Small intestine (tissue), 7 donors: ENCODE measurements around the gene CHRNB1. TPM values are rescaled to one million over a fixed set of nuclear protein-coding genes. Genes with fewer than 3 reads are reported as not detected.

Experiments
- DNase-seq, 2 donors: peaks; one replicate each; pipeline versions ENCODE4 v3.0.0 to v3.0.0-alpha.2; 2013
- FAIRE-seq: peaks from 2 replicates; lab custom pipeline; 2012; peaks lifted over from hg19 to GRCh38; lab: Jason Lieb, UNC
- H3K27ac ChIP-seq, 3 donors: one replicate each; pipeline ENCODE4 v1.5.1; 2013; ENCODE audit warnings: low read length in 2 of 3, mild to moderate bottlenecking in 2 of 3, control low read depth in 1 of 3, inconsistent platforms in 1 of 3, low read depth in 1 of 3, moderate library complexity in 1 of 3
- H3K27me3 ChIP-seq, 3 donors: one replicate each; pipeline ENCODE4 v1.6.1; 2013; ENCODE audit warnings: low read length in 3 of 3, inconsistent platforms in 1 of 3; ENCODE audit not compliant: control insufficient read depth in 3 of 3, insufficient read depth in 3 of 3
- H3K36me3 ChIP-seq, 3 donors: one replicate each; pipeline ENCODE4 v1.6.1; 2013; ENCODE audit warnings: low read length in 3 of 3, inconsistent platforms in 1 of 3, low read depth in 1 of 3, mild to moderate bottlenecking in 1 of 3, moderate library complexity in 1 of 3; ENCODE audit not compliant: control insufficient read depth in 3 of 3, insufficient read depth in 2 of 3
- H3K4me1 ChIP-seq, 3 donors: one replicate each; pipeline ENCODE4 v1.6.1; 2013; ENCODE audit warnings: low read length in 2 of 3, inconsistent platforms in 1 of 3, low read depth in 1 of 3, mild to moderate bottlenecking in 1 of 3, moderate library complexity in 1 of 3; ENCODE audit not compliant: control insufficient read depth in 3 of 3, insufficient read depth in 2 of 3
- H3K4me3 ChIP-seq, 3 donors: one replicate each; pipeline ENCODE4 v1.5.1; 2013; ENCODE audit warnings: low read length in 3 of 3, control low read depth in 1 of 3, inconsistent platforms in 1 of 3, low read depth in 1 of 3, mild to moderate bottlenecking in 1 of 3, moderate library complexity in 1 of 3
- H3K9me3 ChIP-seq, 2 donors: one replicate each; pipeline ENCODE4 v1.6.1; 2013; ENCODE audit warnings: low read depth in 1 of 2, low read length in 1 of 2; ENCODE audit not compliant: control insufficient read depth in 2 of 2, insufficient read depth in 1 of 2
- WGBS, 3 donors: extraction: QIAGEN DNeasy Blood & Tissue Kit; methylation state at CpG; one replicate each; pipeline ENCODE4 v1.1.7; 2013; 5-methylcytosine and 5-hydroxymethylcytosine counted together
- polyA plus RNA-seq, 4 donors: library from polyadenylated mRNA; stranded (reverse) in 3 of 4; unstranded in 1 of 4; fragments of 200-250 nt in 3 of 4; fragments of 120-200 nt in 1 of 4; gene quantifications; one replicate each; pipeline versions ENCODE4 v1.2.1 to v1.2.3, GENCODE V29; 2013
- donor health status: healthy with polysubstance abuse.
- donor health status: control.
- donor health status: control.
- donor health status: Bipolar disorder and iron deficiency.
- donor health status: healthy.

The CHRNB1 gene
- polyA plus RNA-seq, 4 donors: 8.4 to 11.9 (median 10.4) TPM

DNA sequence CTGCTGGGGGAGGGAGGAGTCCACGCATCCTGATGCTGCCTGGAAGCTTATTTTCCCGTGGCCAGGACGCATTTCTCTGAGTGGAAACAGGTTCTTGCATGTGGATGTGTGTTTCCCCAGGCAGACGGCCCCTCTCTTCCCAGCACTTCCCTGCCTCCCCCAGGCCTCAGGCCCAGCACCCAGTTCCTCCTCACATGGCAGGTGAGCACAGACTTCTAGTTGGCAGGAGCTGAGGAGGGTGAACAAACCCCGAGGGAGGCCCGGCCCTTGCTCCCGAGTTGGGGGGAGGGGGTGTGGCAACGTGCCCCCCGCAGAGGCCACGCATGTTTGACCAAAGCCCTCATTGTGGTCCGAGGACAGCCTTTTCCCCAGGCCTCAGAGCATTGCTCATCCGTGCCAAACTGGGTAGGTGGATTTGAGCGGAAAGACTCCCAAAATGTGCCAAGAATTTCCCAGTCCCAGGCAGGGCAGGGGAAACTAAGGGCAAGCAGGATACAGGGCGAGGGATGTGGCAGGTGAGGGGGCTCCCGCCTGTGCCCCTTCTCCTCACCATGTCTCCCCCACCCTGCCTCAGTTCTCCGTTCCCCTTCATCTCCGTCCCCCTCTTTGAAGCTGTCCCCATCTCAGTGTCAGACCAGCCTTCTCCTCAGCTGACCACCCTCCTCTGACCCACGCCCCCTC, 26.2 kb upstream of the CHRNB1 start:
- Histone ChIP-seq H3K9me3 (no peaks in the 10 kb centered on the region), H3K4me1 (no peaks in the 10 kb centered on the region), H3K36me3 (peaks cover 0 to 7% (median 0%) of the 10 kb centered on the region in 3 donors), H3K4me3 (no peak overlapping the region), H3K27ac (no peak overlapping the region), H3K27me3 (peaks cover 0 to 7% (median 0%) of the 10 kb centered on the region in 3 donors)
- WGBS, 3 donors: 60 to 68% (median 66%) methylated on average over 17 to 18 of the region's 18 CpGs
- FAIRE-seq (no peak), DNase-seq (no peak)

GRCh38 chr17:7419819-7420610, 24.8 kb upstream of the CHRNB1 start, which contains the start of gene SPEM1:
SPEM1 (plus strand) TSS chr17:7420324; CDS start chr17:7420385, 61 bp downstream.
- H3K4me3 ChIP-seq: no peak within 1 kb of the TSS
- WGBS, 3 donors: 80 to 84% (median 82%) methylated on average over 17 of the region's 17 CpGs
- peaks cover 0 to 7% (median 0%) of the 10 kb centered on the region in 3 donors for H3K27me3 ChIP-seq
- peaks cover 0 to 2% (median 0%) of the 10 kb centered on the region in 3 donors for H3K36me3 ChIP-seq
- no peak for FAIRE-seq
- H3K9me3 ChIP-seq: no peaks in the 10 kb centered on the region
- H3K27ac ChIP-seq: no peak within 1 kb of the TSS
- H3K4me1 ChIP-seq: no peaks in the 10 kb centered on the region
- DNase-seq: no peak

DNA sequence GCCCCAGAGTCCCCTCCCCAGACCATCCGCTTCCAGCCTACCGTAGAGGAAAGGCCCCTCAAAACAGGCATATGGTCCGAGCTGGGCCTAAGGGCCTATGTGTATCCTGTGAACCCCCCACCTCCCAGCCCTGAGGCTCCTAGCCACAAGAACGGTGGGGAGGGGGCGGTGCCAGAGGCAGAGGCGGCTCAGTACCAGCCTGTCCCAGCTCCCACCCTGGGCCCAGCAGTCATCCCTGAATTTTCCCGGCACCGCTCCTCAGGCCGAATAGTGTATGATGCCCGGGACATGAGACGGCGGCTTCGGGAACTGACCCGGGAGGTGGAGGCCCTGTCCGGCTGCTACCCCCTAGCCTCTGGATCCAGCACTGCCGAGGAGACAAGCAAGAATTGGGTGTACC, 23.7 kb upstream of the CHRNB1 start:
- Histone ChIP-seq H3K9me3 (no peaks in the 10 kb centered on the region), H3K4me1 (no peaks in the 10 kb centered on the region), H3K36me3 (no peaks in the 10 kb centered on the region), H3K4me3 (no peak overlapping the region), H3K27ac (no peak overlapping the region), H3K27me3 (peaks cover 0 to 7% (median 0%) of the 10 kb centered on the region in 3 donors)
- DNase-seq (no peak), FAIRE-seq (no peak)
- 94 to 96% (median 95%) methylated on average over 16 of the region's 16 CpGs for WGBS, 3 donors

DNA sequence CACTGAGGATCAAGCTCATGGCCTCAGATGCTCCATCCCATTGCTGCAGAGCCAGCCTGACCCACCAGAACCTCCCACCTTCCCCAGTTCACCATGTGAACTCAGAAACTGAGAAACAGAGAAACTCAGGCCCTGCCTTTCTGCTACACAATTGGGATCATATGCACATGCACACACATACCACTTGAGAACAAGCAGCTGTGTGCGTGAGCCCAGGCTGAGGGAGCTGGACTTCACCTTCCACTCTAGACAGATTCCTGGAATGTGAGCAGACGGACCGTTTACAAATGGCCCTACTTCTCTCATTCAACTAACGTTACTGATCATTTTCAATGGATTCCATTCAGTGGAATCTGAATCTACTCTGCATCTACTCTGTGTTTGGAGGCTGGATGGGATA, 21.2 kb upstream of the CHRNB1 start:
- H3K27me3 ChIP-seq: peaks cover 0 to 7% (median 0%) of the 10 kb centered on the region in 3 donors
- no peaks in the 10 kb centered on the region for H3K9me3 ChIP-seq
- H3K27ac ChIP-seq: no peak overlapping the region
- H3K4me1 ChIP-seq: no peaks in the 10 kb centered on the region
- no peak for DNase-seq
- no peak overlapping the region for H3K4me3 ChIP-seq
- WGBS, 3 donors: 64 to 79% (median 69%) methylated on average over 4 of the region's 4 CpGs
- no peaks in the 10 kb centered on the region for H3K36me3 ChIP-seq
- FAIRE-seq: no peak

DNA sequence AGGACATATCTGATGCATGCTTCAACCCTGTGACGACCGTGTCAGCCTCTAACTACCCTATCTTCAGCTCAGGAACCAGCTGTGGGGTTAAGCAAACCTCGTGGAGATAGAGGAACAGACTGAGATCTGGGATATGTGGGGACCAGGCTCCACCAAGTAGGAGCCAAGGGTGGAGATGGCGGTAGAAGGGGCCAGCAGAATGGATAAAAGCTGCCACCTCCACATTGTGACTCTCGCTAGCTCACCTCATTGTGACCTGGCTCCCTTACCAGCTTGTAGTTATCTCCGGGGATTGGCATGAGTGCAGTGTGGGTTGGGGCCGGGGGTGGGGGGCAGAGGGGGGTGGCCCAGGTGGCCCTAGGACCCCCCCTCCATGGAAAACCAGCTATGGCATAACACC, 19.5 kb upstream of the CHRNB1 start, which contains the start of gene SPEM2:
Gene SPEM2 (plus strand): TSS at position 301 of the 400 bp plus-strand sequence. CDS start 73 bp downstream, at position 374.
- 74 to 79% (median 75%) methylated on average over 7 of the region's 7 CpGs for WGBS, 3 donors
- DNase-seq (no peak), FAIRE-seq (no peak)
- Histone ChIP-seq H3K4me3 (no peak within 1 kb of the TSS), H3K27me3 (peaks cover 0 to 3% (median 0%) of the 10 kb centered on the region in 3 donors), H3K27ac (no peak within 1 kb of the TSS), H3K9me3 (no peaks in the 10 kb centered on the region), H3K4me1 (no peaks in the 10 kb centered on the region), H3K36me3 (no peaks in the 10 kb centered on the region)

DNA sequence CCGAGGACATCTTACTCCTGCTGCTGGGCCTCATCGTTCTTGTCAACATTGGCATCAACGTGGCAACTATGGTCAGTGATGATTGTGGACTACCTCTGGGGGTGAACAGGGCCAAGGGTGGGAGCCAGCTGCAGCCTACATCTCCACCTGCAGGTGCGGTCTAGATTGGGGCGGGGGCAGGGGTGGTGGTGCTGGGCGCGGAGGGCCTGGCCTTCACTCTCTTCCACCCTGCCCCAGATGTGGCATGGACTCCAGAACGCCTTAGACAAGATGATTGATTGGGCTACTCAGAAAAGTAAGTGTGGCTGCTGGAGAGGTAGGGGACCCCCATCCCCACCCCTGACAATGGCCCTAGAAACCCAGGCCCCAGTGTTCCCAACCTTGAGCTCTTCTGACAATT, 19.1 kb upstream of the CHRNB1 start:
- Histone ChIP-seq H3K27me3 (peaks cover 0 to 3% (median 0%) of the 10 kb centered on the region in 3 donors), H3K27ac (no peak overlapping the region), H3K4me3 (no peak overlapping the region), H3K9me3 (no peaks in the 10 kb centered on the region), H3K4me1 (no peaks in the 10 kb centered on the region), H3K36me3 (no peaks in the 10 kb centered on the region)
- FAIRE-seq: no peak
- DNase-seq: no peak
- WGBS, 3 donors: 71 to 83% (median 75%) methylated on average over 6 to 8 of the region's 8 CpGs

DNA sequence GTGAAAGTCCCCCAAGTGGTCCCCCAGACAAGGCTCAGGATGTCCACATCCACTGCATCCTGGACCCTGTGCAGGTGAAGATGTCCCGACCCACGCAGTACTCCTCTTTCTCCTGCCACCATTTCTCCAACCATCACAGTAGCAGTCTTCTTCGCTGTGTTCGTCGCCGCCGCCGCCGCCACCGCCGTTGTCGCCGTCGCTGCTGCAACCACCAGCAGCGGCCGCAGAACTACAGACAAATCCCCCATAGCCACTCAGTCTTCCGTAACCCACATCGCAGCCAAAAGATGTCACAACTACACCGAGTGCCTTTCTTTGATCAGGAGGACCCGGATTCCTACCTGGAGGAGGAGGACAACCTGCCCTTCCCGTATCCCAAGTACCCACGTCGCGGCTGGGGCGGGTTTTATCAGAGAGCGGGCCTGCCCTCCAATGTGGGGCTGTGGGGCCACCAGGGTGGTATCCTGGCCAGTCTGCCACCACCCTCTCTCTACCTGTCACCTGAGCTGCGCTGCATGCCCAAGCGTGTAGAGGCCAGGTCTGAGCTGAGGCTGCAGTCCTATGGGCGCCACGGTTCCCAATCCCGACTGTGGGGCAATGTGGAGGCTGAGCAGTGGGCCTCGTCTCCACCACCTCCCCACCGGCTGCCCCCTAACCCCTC, 18.5 kb upstream of the CHRNB1 start:
- no peak for FAIRE-seq
- WGBS, 3 donors: 93 to 94% (median 94%) methylated on average over 31 to 33 of the region's 33 CpGs
- DNase-seq: no peak
- peaks cover 0 to 3% (median 0%) of the 10 kb centered on the region in 3 donors for H3K27me3 ChIP-seq
- no peaks in the 10 kb centered on the region for H3K4me1 ChIP-seq
- no peak overlapping the region for H3K27ac ChIP-seq
- no peaks in the 10 kb centered on the region for H3K9me3 ChIP-seq
- H3K4me3 ChIP-seq: no peak overlapping the region
- H3K36me3 ChIP-seq: no peaks in the 10 kb centered on the region

DNA sequence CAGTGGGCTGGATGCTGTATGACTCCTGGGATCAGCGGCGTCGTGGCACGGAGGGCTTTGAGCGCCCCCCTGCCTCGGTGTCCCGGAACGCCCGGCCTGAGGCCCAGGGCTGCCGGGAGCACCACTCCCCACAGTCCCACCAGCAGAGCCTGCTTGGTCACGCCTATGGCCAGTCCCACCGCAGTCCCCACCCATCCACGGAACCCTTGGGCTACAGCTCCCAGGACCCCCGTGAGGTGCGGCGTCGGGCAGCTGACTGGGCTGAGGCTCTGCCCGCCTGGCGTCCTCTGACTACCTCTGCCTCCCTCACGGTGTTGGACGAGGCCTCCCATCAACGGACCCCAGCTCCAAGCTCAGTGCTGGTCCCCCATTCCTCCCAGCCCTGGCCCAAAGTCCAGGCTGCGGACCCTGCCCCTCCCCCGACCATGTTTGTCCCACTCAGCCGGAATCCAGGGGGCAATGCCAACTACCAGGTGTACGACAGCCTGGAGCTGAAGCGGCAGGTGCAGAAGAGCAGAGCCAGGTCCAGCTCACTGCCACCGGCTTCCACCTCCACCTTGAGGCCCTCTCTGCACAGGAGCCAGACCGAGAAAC, 17.9 kb upstream of the CHRNB1 start:
- Histone ChIP-seq H3K9me3 (no peaks in the 10 kb centered on the region), H3K4me3 (no peak overlapping the region), H3K36me3 (no peaks in the 10 kb centered on the region), H3K27me3 (peaks cover 0 to 3% (median 0%) of the 10 kb centered on the region in 3 donors), H3K4me1 (no peaks in the 10 kb centered on the region), H3K27ac (no peak overlapping the region)
- DNase-seq (no peak), FAIRE-seq (no peak)
- 90 to 93% (median 93%) methylated on average over 29 of the region's 29 CpGs for WGBS, 3 donors
